GM19463 (cell line): ENCODE data around the gene CPT2.
"Not testable (repeated sequence)": the region's sequence is repeated elsewhere in the genome, so short reads cannot be mapped to it uniquely, and the experiment has no call there.

Experiments
- ATAC-seq: cut with Tn5 transposase; IDR thresholded peaks from one replicate; pipeline ENCODE4 v1.9.1; 2021; ENCODE audit warnings: mild to moderate bottlenecking, moderate library complexity; ENCODE audit not compliant: unreplicated experiment

Gene CPT2

GRCh38 chr1:53182111-53182593, 14.5 kb upstream of the CPT2 start:
- no peak for ATAC-seq

DNA sequence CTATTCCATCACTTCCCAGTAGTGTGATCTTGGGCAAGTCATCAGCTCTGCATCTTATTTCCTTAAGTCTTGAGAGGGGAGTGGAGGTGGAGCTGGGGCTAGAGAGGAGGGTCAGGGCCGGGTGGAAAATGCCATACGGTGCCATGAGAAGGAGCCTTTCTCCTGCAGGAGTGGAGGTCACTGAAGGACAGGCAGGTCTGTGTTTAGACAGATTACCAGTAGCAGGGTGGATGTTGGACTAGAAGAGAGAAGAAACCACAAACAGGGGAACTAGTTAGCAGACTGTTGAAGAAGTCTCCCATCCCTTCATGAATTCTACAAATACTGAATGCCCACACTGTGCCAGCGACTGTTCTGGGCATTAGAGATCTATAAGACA, 13.9 kb upstream of the CPT2 start:
- ATAC-seq, result no peak

- ATAC-seq, result no peak
These were observed 13.3 kb upstream of the CPT2 start for GRCh38 chr1:53183095-53183990.

- ATAC-seq, result not testable (repeated sequence)
These were observed 10.7 kb upstream of the CPT2 start for GRCh38 chr1:53185955-53186297.

DNA sequence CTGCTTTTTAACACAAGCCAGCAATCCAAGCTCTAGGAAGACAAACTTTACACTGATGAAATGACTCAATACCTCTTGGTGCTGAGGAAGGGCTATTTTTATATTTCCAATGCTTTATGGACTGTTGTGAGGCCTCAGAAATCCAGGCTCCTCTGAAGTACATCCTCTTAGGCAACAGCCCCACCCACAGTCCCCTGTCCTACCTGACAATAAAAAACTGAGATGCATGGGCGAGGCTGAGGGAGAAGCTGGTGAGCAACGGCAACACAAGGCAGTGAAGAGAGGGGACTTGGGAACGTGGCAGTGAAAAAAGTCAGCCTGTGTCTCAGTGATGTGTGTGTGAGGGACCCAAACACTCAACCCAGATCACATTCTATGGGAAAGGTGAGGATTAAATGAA, 10.1 kb upstream of the CPT2 start:
- ATAC-seq, result no peak

- ATAC-seq, result no peak
These were observed 9.2 kb upstream of the CPT2 start for GRCh38 chr1:53187401-53187800.

DNA sequence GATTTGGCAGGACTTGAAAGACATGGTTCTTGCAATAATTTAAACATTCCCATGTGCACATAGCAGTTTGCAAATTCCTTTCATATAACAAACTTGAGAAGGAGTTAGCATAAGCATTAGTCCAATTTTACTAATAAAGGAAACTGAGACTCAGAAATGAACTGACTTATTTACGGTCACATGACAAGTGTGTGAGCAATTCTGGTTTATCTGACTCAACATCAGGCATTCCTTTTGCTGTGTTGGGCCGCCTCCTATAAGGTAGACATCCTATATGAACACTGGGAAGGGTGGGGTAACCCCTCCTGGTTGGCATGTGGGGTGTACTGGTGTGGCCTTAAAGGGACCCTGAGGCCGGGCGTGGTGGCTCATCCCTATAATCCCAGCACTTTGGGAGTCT, 8.5 kb upstream of the CPT2 start:
- ATAC-seq, result no peak

DNA sequence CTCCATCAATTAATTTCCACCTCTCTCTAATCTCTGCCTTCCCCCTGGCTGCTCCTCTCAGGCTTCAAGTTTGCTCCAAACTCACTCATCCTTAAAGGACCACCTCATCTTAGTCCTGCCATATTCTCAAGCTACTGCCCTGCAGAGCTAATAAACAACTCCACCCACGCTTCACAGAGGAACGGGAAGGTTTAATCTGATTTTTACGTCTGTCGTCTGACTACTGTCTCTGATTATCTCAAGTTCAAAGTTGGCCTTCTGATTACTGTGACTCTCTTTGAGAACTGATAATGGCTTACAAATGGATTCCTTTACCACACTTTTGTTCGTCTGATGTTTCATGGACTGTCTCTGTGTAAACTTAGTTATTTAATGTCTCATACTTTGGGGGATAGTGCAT, 7.6 kb upstream of the CPT2 start:
- no peak for ATAC-seq

- ATAC-seq, result no peak
These were observed 6.4 kb upstream of the CPT2 start for GRCh38 chr1:53190210-53190611.

DNA sequence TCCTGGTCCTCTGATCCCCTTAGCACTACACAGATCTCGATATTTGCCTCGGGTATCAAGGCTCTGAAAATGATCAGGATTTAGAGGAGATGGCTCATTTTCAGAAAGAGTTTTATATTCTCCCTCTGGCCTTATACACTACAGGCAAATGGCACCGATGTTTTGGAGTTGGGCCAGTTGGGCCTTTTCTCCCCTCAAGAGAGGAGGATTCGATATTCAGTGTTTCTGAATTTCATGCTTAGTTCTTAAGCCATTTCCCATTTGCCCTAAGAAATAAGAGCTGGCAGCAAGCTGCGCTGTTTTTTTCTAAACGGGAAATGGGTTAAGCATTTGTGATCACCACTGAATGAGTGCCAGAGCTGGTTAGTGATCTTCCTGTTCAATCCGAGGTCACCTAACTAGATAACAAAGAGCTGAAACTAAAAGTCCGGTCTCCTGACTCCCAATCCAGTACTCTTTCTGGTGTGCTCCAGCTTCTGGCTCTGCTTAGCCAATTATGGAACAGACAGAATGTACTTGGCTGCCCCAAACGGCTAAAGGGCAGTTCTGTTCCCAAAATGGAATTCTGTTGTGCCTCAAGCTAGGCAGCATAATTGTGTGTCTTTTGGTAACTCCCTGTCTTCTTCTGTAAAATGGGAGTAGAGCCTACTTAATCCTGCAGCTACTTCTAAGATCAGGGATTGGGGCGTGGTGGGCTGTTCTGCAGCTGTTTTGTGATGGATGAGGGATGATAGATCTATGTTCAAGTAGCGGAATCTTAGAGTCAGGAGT, 1.2 kb upstream of the CPT2 start:
- no peak for ATAC-seq

DNA sequence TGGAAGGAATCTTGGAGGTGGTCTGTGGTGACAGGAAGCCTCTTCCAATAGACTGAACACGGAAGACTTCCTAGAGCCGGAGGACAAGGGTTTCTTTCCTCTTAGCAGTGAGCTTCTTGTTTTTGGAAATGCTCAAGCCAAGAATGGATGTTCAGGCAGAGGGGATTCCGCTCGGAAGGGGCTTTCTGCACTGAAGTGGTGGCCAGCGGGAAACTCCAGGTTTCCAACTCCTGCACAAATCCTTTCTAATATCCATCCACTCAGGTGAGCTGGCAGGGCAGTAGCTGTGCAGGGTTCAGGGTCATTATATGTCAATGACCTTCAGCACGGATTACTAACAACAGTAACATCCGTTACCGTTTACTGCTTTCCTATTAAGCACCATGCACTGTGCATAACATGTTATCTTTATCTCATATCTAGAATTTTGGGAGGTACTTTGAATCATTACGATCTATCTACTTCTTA, 573 bp upstream of the CPT2 start:
- peak; percentile 2 for ATAC-seq

GRCh38 chr1:53197291-53198200, 922 bp downstream of the CPT2 start:
- no peak for ATAC-seq

GRCh38 chr1:53198241-53198651, 1.6 kb downstream of the CPT2 start:
- no peak for ATAC-seq

- ATAC-seq, result no peak
These were observed 6.8 kb downstream of the CPT2 start for GRCh38 chr1:53203466-53203865.

DNA sequence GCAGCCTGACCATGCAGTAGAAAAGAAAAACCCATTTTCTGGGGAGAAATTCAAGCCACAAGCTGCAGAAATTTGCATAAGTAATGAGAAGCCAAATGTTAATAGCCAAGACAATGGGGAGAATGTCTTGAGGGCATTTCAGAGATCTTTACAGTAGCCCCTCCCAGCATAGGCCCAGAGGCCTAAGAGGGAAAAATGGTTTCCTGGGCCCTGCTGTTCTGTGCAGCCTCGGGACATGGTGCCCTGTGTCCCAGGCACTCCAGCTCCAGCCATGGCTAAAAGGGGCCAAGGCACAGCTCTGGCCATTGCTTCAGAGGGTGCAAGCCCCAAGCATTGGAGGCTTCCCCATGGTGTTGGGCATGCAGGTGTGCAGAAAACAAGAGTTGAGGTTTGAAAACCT, 8.9 kb downstream of the CPT2 start:
- ATAC-seq, result not testable (repeated sequence)

DNA sequence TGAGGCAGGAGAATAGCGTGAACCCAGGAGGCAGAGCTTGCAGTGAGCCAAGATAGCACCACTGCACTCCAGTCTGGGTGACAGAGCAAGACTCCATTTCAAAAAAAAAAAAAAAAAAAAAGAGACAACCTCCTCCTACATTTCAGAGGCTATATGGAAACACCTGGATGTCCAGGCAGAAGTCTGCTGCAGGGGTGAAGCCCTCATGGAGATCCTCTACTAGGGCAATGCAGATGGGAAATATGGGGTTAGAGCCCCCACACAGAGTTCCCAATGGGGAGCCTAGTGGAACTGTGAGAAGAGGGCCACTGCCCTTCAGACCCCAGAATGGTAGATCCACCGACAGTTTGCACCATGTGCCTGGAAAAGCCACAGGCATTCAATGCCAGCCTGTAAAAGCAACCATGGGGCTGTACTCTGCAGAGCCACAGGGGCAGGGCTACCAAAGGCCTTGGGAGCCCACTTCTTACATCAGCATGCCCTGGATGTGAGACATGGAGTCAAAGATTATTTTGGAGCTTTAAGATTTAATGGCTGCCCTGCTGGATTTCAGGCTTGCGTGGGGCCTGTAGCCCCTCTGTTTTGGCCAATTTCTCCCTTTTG, 9.6 kb downstream of the CPT2 start:
- ATAC-seq, result not testable (repeated sequence)

DNA sequence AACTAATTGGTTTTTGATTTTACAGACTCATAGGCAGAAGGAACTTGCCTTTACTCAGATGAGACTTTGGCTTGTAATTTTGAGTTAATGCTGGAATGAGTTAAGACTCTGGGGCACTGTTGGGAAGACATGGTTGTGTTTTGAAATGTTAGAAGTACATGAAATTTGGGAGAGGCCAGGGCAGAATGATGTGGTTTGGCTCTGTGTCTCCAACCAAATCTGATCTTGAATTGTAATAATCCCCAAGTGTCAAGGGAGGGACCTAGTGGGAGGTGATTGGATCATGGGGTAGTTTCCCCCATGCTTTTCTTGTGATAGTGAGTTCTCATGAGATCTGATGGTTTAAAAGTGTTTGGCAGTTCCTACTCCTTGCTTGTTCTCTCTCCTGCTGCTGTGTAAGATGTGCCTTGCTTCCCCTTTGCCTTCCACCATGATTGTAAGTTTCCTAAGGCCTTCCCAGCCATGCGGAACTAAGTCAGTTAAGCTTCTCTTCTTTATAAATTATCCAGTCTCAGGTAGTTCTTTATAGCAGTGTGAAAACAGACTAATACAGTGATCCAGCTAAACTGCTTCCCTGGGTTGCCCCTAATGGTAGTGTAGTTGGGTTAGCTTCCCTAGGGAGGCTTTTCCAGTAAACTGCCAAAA, 10.2 kb downstream of the CPT2 start:
- ATAC-seq, result no peak

DNA sequence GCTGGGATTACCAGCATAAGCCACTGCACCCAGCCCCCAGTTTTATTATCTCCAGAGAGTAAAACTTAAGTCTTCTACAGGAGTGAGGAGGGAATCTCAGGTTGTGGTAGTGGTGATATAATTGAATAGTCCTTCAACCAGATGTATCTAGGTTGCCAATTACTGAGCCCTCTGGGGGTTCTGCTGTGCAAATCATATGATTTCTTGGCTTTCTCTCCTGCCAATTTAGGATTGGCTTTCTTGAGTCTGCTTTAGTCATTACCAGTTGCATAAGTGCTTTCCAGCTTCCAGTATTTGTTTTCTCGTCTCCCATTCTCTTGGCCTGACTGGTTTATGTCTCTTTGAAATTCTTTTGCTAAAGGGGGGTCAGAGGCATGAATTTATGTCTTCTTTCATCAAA, 11.1 kb downstream of the CPT2 start:
- ATAC-seq, result no peak

GRCh38 chr1:53210352-53210751, 13.7 kb downstream of the CPT2 start:
- ATAC-seq, result no peak

DNA sequence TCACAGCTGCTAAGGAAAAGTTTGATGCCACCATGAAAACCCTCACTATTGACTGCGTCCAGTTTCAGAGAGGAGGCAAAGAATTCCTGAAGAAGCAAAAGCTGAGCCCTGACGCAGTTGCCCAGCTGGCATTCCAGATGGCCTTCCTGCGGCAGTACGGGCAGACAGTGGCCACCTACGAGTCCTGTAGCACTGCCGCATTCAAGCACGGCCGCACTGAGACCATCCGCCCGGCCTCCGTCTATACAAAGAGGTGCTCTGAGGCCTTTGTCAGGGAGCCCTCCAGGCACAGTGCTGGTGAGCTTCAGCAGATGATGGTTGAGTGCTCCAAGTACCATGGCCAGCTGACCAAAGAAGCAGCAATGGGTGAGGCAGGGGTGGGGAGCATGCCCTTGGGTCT, 14.3 kb downstream of the CPT2 start:
- no peak for ATAC-seq
